Adrenal gland (tissue), 12 donors: ENCODE data around the gene EXOC3. TPM values are rescaled to one million over a fixed set of nuclear protein-coding genes. Genes with fewer than 3 reads are reported as not detected.

Experiments used
- DNase-seq, 7 donors: peaks; one replicate each; pipeline ENCODE4 v3.0.0-alpha.2; 2019 to 2020
- H3K27ac ChIP-seq, 5 donors: fragments of 200-600 bp; sonication (generic) in 4 of 5; 1 replicate in 3 of 5; 2 replicates in 2 of 5; pipeline versions ENCODE4 v1.5.1 to v1.8.0; 2016 to 2020; ENCODE audit warnings: mild to moderate bottlenecking in 1 of 5
- H3K27me3 ChIP-seq: fragments of 200-600 bp; 2 replicates; pipeline ENCODE4 v1.8.0; 2021
- H3K36me3 ChIP-seq, 2 donors: fragments of 200-600 bp; replicated peaks in 1 of 2; 1 replicate in 1 of 2; 2 replicates in 1 of 2; pipeline versions ENCODE4 v1.5.1 to v1.8.0; 2018 to 2022
- H3K4me1 ChIP-seq, 2 donors: fragments of 200-600 bp; replicated peaks in 1 of 2; 1 replicate in 1 of 2; 2 replicates in 1 of 2; pipeline versions ENCODE4 v1.5.1 to v1.8.0; 2018 to 2021
- H3K4me3 ChIP-seq, 4 donors: fragments of 200-600 bp; sonication (generic) in 3 of 4; one replicate each; pipeline ENCODE4 v1.5.1; 2016 to 2018
- H3K9me3 ChIP-seq, 3 donors: fragments of 200-600 bp; sonication (generic) in 1 of 3; replicated peaks in 1 of 3; 1 replicate in 2 of 3; 2 replicates in 1 of 3; pipeline versions ENCODE4 v1.5.1 to v1.8.0; 2016 to 2021
- POLR2A ChIP-seq, 2 donors: fragments of 450-650 bp; IDR thresholded peaks; one replicate each; pipeline ENCODE4 v1.6.1; 2017; ENCODE audit warnings: antibody characterized with exemption in 2 of 2, mild to moderate bottlenecking in 2 of 2, moderate library complexity in 1 of 2
- WGBS, 4 donors: extraction: QIAGEN DNeasy Blood & Tissue Kit in 2 of 4; methylation state at CpG; one replicate each; pipeline versions ENCODE4 v1.1.5 to v1.1.7; 2013 to 2017; 5-methylcytosine and 5-hydroxymethylcytosine counted together
- intact Hi-C, 2 donors: fragments of 100-400 bp; cut with DNase I; formaldehyde crosslinking; loops; one replicate each; pipeline versions ENCODE4 v1.14.1 to v1.15.0; 2022 to 2023
- polyA plus RNA-seq, 3 donors: library from polyadenylated mRNA; stranded (reverse); fragments of 200-250 nt in 2 of 3; fragments of 350-450 nt in 1 of 3; fragmentation: Illumina TruSeq in 1 of 3; extraction: RNeasy Lipid Tissue Mini Kit (QIAGEN cat#74804) in 1 of 3; gene quantifications; one replicate each; pipeline ENCODE4 v1.2.3, GENCODE V29; 2013 to 2014
- total RNA-seq, 9 donors: library from RNA; depleted of rRNA in 4 of 9; stranded (reverse); fragments of >200 nt in 4 of 9; fragments of 120-200 nt in 1 of 9; fragmentation: NEBNext Ultra II Directional in 1 of 9; extraction: Animal tissue kit (Norgen Biotek cat#: 25700) in 1 of 9; gene quantifications; one replicate each; pipeline versions ENCODE4 v1.1.0 to v1.2.4, GENCODE V29; 2013 to 2023
- TF ChIP-seq, protein P1 (sequence below), 6 experiments: fragments of 450-650 bp in 4 of 6; fragments of 200-600 bp in 2 of 6; sonication (generic) in 1 of 6; IDR thresholded peaks; 1 replicate in 5 of 6; 2 replicates in 1 of 6; pipeline versions ENCODE4 v1.5.1 to v1.8.0; 2016 to 2021; ENCODE audit warnings: antibody characterized with exemption in 6 of 6, mild to moderate bottlenecking in 2 of 6, moderate library complexity in 1 of 6
- donor health status: healthy with polysubstance abuse.
- donor health status: Bipolar disorder and iron deficiency.
- donor health status: DM: yes; HTN: yes; CAD: no.
- donor health status: DM: no; HTN: no; CAD: no.
- donor health status: DM: no; HTN: no; CAD: no.
- donor health status: DM: yes; HTN: yes; CAD: no.

Gene EXOC3
- total and polyA plus RNA-seq, 12 donors, result 24.7 to 66.4 (median 42.7) TPM

GRCh38 chr5:448766-449090, 5.8 kb downstream of the EXOC3 start:
- Histone ChIP-seq H3K27me3 (no peaks in the 10 kb centered on the region), H3K4me3 (no peak overlapping the region), H3K36me3 (peaks cover 0 to 46% of the 10 kb centered on the region in 2 donors), H3K27ac (no peak overlapping the region), H3K9me3 (peaks cover 0 to 11% (median 5%) of the 10 kb centered on the region in 3 donors), H3K4me1 (peaks cover 0 to 10% of the 10 kb centered on the region in 2 donors)
- no peak for TF ChIP-seq POLR2A (IDR thresholded peaks at IDR 0.05)
- TF ChIP-seq, protein P1, sequence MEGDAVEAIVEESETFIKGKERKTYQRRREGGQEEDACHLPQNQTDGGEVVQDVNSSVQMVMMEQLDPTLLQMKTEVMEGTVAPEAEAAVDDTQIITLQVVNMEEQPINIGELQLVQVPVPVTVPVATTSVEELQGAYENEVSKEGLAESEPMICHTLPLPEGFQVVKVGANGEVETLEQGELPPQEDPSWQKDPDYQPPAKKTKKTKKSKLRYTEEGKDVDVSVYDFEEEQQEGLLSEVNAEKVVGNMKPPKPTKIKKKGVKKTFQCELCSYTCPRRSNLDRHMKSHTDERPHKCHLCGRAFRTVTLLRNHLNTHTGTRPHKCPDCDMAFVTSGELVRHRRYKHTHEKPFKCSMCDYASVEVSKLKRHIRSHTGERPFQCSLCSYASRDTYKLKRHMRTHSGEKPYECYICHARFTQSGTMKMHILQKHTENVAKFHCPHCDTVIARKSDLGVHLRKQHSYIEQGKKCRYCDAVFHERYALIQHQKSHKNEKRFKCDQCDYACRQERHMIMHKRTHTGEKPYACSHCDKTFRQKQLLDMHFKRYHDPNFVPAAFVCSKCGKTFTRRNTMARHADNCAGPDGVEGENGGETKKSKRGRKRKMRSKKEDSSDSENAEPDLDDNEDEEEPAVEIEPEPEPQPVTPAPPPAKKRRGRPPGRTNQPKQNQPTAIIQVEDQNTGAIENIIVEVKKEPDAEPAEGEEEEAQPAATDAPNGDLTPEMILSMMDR (IDR thresholded peaks at IDR 0.05), result no peak
- 88 to 91% (median 89%) methylated on average over 12 of the region's 12 CpGs for WGBS, 4 donors
- intact Hi-C loops, result no loop called here
- DNase-seq, result no peak

DNA sequence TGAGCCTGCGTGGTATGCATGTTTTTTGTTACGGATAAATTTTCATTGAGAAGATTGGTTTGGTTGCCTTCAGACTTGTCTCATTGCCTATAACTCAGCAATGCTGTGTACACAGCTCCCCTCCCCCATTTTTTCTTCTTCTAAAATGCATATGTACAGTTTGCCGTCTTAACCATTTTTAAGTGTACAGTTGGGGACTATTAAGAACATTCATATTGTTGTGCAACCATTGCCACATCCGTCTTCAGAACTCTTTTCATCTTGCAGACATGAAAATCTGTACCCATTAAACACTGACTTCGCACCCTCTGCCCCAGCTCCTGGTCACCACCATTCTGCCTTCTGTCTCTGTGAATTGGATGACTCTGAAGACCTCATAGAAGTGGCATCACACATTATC, 6.2 kb downstream of the EXOC3 start:
- H3K4me3 ChIP-seq, result no peak overlapping the region
- peaks cover 0 to 11% (median 5%) of the 10 kb centered on the region in 3 donors for H3K9me3 ChIP-seq
- 93 to 96% (median 94%) methylated on average over 5 of the region's 5 CpGs for WGBS, 4 donors
- peaks cover 0 to 51% of the 10 kb centered on the region in 2 donors for H3K36me3 ChIP-seq
- H3K27me3 ChIP-seq, result no peaks in the 10 kb centered on the region
- H3K27ac ChIP-seq, result no peak overlapping the region
- intact Hi-C loops, result no loop called here
- DNase-seq, result peak in 1 of 7 donors; percentile 2
- H3K4me1 ChIP-seq, result peaks cover 0 to 5% of the 10 kb centered on the region in 2 donors
- TF ChIP-seq, protein P1 (IDR thresholded peaks at IDR 0.05), result no peak
- TF ChIP-seq POLR2A (IDR thresholded peaks at IDR 0.05), result no peak

DNA sequence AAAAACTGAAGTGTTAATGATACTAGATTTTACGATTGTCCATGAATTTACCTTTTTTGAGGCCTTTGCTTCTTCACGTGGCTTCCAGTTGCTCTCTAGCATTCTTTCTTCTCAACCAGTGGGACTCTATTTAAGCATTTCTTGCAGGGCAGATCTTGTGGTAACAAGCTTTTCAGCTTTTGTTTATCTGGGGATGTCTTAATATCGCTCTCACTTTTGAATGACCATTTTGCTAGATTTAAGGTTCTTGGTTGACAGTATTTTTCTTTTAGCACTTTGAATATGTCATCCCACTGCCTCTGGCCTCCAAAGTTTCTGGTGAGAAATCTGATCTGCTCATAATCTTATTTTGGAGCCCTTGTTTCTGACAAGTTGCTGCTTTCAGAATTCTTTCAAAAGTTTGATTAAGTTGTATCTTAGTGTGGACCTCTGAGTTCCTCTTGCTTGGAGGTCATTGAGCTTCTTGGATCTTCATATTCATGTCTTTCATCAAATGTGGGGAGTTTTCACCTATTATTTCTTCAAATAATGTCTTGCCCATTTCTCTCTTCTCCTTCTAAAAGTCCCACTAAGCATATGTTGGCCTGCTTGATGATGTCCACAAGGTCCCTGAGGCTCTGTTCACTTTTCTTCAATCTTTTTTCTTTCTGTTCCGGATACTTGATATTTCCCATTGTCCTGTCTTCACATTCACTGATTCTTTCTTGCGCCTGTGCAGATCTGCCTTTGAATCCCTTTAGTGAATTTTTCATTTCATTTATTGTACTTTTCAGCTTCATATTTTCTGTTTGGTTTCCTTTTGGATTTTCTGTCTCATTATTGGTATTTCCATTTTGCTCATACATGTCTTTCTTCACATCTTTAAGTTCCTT, 8.8 kb downstream of the EXOC3 start:
- 76 to 98% (median 84%) methylated on average over 5 of the region's 5 CpGs for WGBS, 4 donors
- intact Hi-C loops, result no loop called here

GRCh38 chr5:452978-453710, 10.2 kb downstream of the EXOC3 start:
- H3K9me3 ChIP-seq, result peaks cover 0 to 11% (median 5%) of the 10 kb centered on the region in 3 donors
- H3K27ac ChIP-seq, result no peak overlapping the region
- H3K4me3 ChIP-seq, result no peak overlapping the region
- H3K4me1 ChIP-seq, result no peaks in the 10 kb centered on the region
- 96 to 99% (median 97%) methylated on average over 14 to 17 of the region's 17 CpGs for WGBS, 4 donors
- intact Hi-C loops, result no loop called here
- no peaks in the 10 kb centered on the region for H3K27me3 ChIP-seq
- H3K36me3 ChIP-seq, result peaks cover 0 to 66% of the 10 kb centered on the region in 2 donors
- DNase-seq, result peak in 2 of 7 donors; percentile 7 to 38
- TF ChIP-seq, protein P1 (IDR thresholded peaks at IDR 0.05), result no peak
- no peak for TF ChIP-seq POLR2A (IDR thresholded peaks at IDR 0.05)

More for the DNA sequence above, 8.8 kb downstream of the EXOC3 start:
- Histone ChIP-seq H3K27ac (no peak overlapping the region), H3K4me3 (no peak overlapping the region), H3K36me3 (peaks cover 0 to 63% of the 10 kb centered on the region in 2 donors), H3K27me3 (no peaks in the 10 kb centered on the region), H3K9me3 (peaks cover 0 to 11% (median 5%) of the 10 kb centered on the region in 3 donors), H3K4me1 (no peaks in the 10 kb centered on the region)
- DNase-seq, result no peak
- TF ChIP-seq, protein P1 (IDR thresholded peaks at IDR 0.05), result no peak
- no peak for TF ChIP-seq POLR2A (IDR thresholded peaks at IDR 0.05)
